ENCODE measurements around the gene SLC2A4RG. TPM values are rescaled to one million over a fixed set of nuclear protein-coding genes. Genes with fewer than 3 reads are reported as not detected.

The SLC2A4RG gene, protein sequence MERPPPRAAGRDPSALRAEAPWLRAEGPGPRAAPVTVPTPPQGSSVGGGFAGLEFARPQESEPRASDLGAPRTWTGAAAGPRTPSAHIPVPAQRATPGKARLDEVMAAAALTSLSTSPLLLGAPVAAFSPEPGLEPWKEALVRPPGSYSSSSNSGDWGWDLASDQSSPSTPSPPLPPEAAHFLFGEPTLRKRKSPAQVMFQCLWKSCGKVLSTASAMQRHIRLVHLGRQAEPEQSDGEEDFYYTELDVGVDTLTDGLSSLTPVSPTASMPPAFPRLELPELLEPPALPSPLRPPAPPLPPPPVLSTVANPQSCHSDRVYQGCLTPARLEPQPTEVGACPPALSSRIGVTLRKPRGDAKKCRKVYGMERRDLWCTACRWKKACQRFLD
- 28.9 and 33.4 TPM in 2 replicates for total RNA-seq (2012; rRNA removed)

GRCh38 chr20:63739130-63740069 lies at the start of gene SLC2A4RG:
Gene SLC2A4RG, plus strand, starts transcription at chr20:63739776. Its CDS starts 137 bp downstream, at chr20:63739913.
- Histone ChIP-seq H3K36me3 (ENCODE audit: insufficient read depth, low read length) (peaks cover 37% of the 10 kb centered on the region), H3K4me3 (ENCODE audit: low read length) (peak within 1 kb of the TSS; percentile 90), H3K27me3 (ENCODE audit: control insufficient read depth, insufficient read depth, low read length) (no peaks in the 10 kb centered on the region), H3K4me1 (ENCODE audit: control insufficient read depth, insufficient read depth, low read length) (peaks cover 17% of the 10 kb centered on the region), H3K4me2 (ENCODE audit: low read length) (peak within 1 kb of the TSS; percentile 100), H3K9me3 (replicated peaks; ENCODE audit: low read length) (no peaks in the 10 kb centered on the region), H3K9ac (ENCODE audit: low read depth, low read length) (peak within 1 kb of the TSS; percentile 89)

DNA sequence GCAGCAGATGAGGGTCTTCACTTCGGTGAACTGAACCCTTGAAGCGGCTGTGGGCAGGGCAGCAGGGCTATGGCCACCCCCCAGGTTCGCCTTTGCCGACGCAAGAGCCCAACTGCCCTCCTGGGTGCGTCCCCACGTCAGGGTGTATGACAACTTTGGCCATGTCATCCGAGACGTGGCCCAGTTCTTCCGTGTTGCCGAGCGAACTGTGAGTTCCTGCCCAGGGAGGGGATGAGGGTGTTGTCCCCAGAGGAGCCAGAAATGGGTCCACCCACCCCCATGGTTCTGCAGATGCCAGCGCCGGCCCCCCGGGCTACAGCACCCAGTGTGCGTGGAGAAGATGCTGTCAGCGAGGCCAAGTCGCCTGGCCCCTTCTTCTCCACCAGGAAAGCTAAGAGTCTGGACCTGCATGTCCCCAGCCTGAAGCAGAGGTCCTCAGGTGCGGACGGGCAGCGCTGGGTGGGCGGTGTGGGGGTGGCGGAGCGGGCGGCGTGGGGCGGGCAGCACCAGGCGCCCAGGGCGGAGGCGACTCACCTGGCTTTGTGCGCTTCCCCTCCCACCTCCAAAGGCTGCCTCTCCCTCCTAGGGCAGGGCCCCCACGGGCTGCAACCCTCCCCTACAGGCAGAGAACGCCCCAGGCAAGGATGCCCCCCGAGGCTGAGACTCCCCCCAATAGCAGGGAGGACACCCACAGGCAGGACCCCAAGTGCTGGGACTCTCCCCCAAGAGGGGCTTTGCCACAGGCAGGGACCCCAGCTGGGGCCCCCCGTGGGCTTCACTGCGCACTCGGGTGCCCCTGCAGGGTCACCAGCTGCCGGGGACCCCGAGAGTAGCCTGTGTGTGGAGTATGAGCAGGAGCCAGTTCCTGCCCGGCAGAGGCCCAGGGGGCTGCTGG lies 49.3 kb upstream of the SLC2A4RG start:
- Histone ChIP-seq H3K4me2 (ENCODE audit: low read length) (no peak overlapping the region), H3K9ac (ENCODE audit: low read depth, low read length) (no peak overlapping the region), H3K27me3 (ENCODE audit: control insufficient read depth, insufficient read depth, low read length) (no peaks in the 10 kb centered on the region), H3K36me3 (ENCODE audit: insufficient read depth, low read length) (peaks cover 18% of the 10 kb centered on the region), H3K9me3 (replicated peaks; ENCODE audit: low read length) (no peaks in the 10 kb centered on the region), H3K4me3 (ENCODE audit: low read length) (no peak overlapping the region), H3K4me1 (ENCODE audit: control insufficient read depth, insufficient read depth, low read length) (peaks cover 14% of the 10 kb centered on the region)

GRCh38 chr20:63690898-63691710 lies 48.5 kb upstream of the SLC2A4RG start:
- H3K9ac ChIP-seq (ENCODE audit: low read depth, low read length): no peak overlapping the region
- H3K27me3 ChIP-seq (ENCODE audit: control insufficient read depth, insufficient read depth, low read length): no peaks in the 10 kb centered on the region

GRCh38 chr20:63691711-63692435 lies 47.7 kb upstream of the SLC2A4RG start:
- Histone ChIP-seq H3K4me2 (ENCODE audit: low read length) (no peak overlapping the region), H3K36me3 (ENCODE audit: insufficient read depth, low read length) (peaks cover 20% of the 10 kb centered on the region), H3K27me3 (ENCODE audit: control insufficient read depth, insufficient read depth, low read length) (no peaks in the 10 kb centered on the region), H3K4me3 (ENCODE audit: low read length) (no peak overlapping the region), H3K4me1 (ENCODE audit: control insufficient read depth, insufficient read depth, low read length) (peaks cover 12% of the 10 kb centered on the region), H3K9me3 (replicated peaks; ENCODE audit: low read length) (no peaks in the 10 kb centered on the region), H3K9ac (ENCODE audit: low read depth, low read length) (no peak overlapping the region)

More at GRCh38 chr20:63690898-63691710, 48.5 kb upstream of the SLC2A4RG start:
- no peak overlapping the region for H3K4me2 ChIP-seq (ENCODE audit: low read length)
- H3K9me3 ChIP-seq (replicated peaks; ENCODE audit: low read length): no peaks in the 10 kb centered on the region
- peaks cover 15% of the 10 kb centered on the region for H3K4me1 ChIP-seq (ENCODE audit: control insufficient read depth, insufficient read depth, low read length)
- peaks cover 20% of the 10 kb centered on the region for H3K36me3 ChIP-seq (ENCODE audit: insufficient read depth, low read length)
- H3K4me3 ChIP-seq (ENCODE audit: low read length): no peak overlapping the region

DNA sequence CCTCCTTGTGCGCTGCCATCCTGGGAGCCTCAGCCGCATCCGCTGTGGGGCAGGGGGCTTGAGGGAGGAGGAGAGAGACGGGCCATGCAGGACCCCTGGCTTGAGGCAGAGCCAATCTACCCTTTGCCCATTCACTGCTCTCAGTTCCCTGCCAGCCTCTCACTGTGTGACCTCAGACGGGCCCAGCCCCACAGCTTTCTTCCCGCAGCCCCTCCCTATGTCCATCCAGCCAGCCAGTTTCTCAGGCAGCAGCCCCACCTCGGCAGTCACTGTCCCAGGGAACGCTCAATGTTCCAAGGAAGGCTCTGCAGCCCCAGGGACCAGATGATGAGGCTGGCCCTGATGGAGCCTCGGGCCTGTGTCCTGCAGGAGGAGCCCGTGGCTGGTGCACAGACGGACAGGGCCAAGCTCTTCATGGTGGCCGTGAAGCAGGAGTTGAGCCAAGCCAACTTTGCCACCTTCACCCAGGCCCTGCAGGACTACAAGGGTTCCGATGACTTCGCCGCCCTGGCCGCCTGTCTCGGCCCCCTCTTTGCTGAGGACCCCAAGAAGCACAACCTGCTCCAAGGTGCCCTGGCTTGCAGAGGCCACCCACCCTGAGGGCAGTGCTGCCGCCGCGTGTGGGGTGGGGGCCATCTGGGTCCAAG lies 47.0 kb upstream of the SLC2A4RG start:
- Histone ChIP-seq H3K4me2 (ENCODE audit: low read length) (no peak overlapping the region), H3K27me3 (ENCODE audit: control insufficient read depth, insufficient read depth, low read length) (no peaks in the 10 kb centered on the region), H3K9me3 (replicated peaks; ENCODE audit: low read length) (no peaks in the 10 kb centered on the region), H3K9ac (ENCODE audit: low read depth, low read length) (no peak overlapping the region), H3K4me1 (ENCODE audit: control insufficient read depth, insufficient read depth, low read length) (peaks cover 14% of the 10 kb centered on the region), H3K36me3 (ENCODE audit: insufficient read depth, low read length) (peaks cover 22% of the 10 kb centered on the region), H3K4me3 (ENCODE audit: low read length) (no peak overlapping the region)

DNA sequence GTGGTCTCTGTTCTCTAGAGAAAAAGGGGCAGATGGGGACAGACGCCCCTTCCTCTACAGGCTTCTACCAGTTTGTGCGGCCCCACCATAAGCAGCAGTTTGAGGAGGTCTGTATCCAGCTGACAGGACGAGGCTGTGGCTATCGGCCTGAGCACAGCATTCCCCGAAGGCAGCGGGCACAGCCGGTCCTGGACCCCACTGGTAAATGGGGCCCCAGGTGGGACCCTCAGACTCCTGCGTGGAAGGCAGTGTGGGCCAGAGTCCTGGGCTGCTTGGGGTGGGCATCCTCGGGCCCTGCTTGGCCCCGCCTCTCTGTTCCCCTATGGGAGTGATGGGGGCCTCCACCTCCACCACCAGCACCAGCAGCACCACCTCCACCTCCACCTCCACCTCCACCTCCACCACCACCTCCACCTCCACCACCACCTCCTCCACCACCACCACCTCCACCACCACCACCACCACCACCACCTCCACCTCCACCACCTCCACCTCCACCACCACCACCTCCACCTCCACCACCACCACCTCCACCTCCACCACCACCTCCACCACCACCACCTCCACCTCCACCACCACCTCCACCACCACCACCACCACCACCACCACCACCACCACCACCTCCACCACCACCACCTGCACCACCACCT lies 46.4 kb upstream of the SLC2A4RG start:
- Histone ChIP-seq H3K4me1 (ENCODE audit: control insufficient read depth, insufficient read depth, low read length) (peaks cover 20% of the 10 kb centered on the region), H3K36me3 (ENCODE audit: insufficient read depth, low read length) (peaks cover 28% of the 10 kb centered on the region), H3K4me3 (ENCODE audit: low read length) (no peak overlapping the region), H3K9ac (ENCODE audit: low read depth, low read length) (no peak overlapping the region), H3K27me3 (ENCODE audit: control insufficient read depth, insufficient read depth, low read length) (no peaks in the 10 kb centered on the region), H3K9me3 (replicated peaks; ENCODE audit: low read length) (no peaks in the 10 kb centered on the region), H3K4me2 (ENCODE audit: low read length) (no peak overlapping the region)

- Histone ChIP-seq H3K9ac (ENCODE audit: low read depth, low read length) (no peak overlapping the region), H3K4me2 (ENCODE audit: low read length) (no peak overlapping the region), H3K9me3 (replicated peaks; ENCODE audit: low read length) (no peaks in the 10 kb centered on the region), H3K36me3 (ENCODE audit: insufficient read depth, low read length) (peaks cover 28% of the 10 kb centered on the region), H3K4me3 (ENCODE audit: low read length) (no peak overlapping the region), H3K4me1 (ENCODE audit: control insufficient read depth, insufficient read depth, low read length) (peaks cover 28% of the 10 kb centered on the region), H3K27me3 (ENCODE audit: control insufficient read depth, insufficient read depth, low read length) (no peaks in the 10 kb centered on the region)
These were observed 45.6 kb upstream of the SLC2A4RG start for GRCh38 chr20:63693733-63694583.

DNA sequence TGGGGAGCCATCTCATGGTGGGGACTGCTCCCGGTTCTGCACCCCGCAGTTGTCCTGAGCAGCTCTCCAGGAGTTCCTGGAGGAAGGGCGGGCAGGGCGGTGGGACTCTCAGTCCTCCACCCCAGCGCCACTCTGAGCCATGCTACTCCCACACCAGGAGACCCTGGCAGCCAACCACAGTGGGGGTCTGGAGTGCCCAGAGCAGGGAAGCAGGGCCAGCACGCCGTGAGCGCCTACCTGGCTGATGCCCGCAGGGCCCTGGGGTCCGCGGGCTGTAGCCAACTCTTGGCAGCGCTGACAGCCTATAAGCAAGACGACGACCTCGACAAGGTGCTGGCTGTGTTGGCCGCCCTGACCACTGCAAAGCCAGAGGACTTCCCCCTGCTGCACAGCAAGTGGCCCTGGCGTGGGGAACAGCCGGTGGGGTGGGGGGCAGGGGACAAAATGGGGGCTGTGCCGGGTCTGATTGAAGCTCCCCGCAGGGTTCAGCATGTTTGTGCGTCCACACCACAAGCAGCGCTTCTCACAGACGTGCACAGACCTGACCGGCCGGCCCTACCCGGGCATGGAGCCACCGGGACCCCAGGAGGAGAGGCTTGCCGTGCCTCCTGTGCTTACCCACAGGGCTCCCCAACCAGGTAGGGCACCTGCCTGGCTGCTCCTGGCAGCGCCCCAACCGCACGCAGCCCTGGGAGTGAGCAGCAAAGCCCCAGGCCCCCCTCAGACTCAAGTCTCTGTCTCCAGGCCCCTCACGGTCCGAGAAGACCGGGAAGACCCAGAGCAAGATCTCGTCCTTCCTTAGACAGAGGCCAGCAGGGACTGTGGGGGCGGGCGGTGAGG lies 44.8 kb upstream of the SLC2A4RG start:
- H3K36me3 ChIP-seq (ENCODE audit: insufficient read depth, low read length): peaks cover 29% of the 10 kb centered on the region
- H3K4me1 ChIP-seq (ENCODE audit: control insufficient read depth, insufficient read depth, low read length): peaks cover 36% of the 10 kb centered on the region
- no peak overlapping the region for H3K9ac ChIP-seq (ENCODE audit: low read depth, low read length)

More for the DNA sequence above, 44.8 kb upstream of the SLC2A4RG start:
- no peak overlapping the region for H3K4me2 ChIP-seq (ENCODE audit: low read length)
- no peaks in the 10 kb centered on the region for H3K9me3 ChIP-seq (replicated peaks; ENCODE audit: low read length)
- H3K27me3 ChIP-seq (ENCODE audit: control insufficient read depth, insufficient read depth, low read length): no peaks in the 10 kb centered on the region
- no peak overlapping the region for H3K4me3 ChIP-seq (ENCODE audit: low read length)
